GM18858 (cell line): ENCODE results near the gene CPSF4.

ENCODE experiments used
- ATAC-seq: cut with Tn5 transposase; IDR thresholded peaks from one replicate; pipeline ENCODE4 v1.9.1; 2021; ENCODE audit not compliant: unreplicated experiment

Gene CPSF4

GRCh38 chr7:99447943-99448342 is 9.2 kb downstream of the CPSF4 start:
- no peak for ATAC-seq

- no peak for ATAC-seq
Observed at GRCh38 chr7:99448855-99449254, 10.1 kb downstream of the CPSF4 start.

GRCh38 chr7:99449326-99449725 is 10.6 kb downstream of the CPSF4 start:
- no peak for ATAC-seq

GRCh38 chr7:99451936-99452335 is 13.2 kb downstream of the CPSF4 start:
- ATAC-seq: no peak

DNA sequence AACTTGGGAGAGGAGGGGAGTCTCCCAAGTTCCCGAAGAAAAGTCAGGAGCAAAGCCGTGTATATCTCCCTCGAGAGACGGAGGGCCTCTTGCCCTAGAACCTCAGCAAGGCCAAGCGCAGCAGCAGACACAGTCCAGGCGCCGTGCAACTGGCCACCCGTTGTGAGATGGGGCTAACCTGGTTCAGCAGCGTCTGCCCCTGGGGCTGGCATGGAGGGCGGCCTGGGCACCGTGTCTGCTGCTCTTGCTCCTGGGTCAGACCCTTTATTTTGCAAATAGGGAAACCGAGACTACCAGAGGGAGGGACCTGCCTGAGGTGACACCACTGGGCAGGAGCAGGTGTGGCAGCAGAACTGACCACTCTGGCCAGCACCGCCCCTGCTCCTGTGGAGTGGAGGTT is 13.8 kb downstream of the CPSF4 start:
- no peak for ATAC-seq

DNA sequence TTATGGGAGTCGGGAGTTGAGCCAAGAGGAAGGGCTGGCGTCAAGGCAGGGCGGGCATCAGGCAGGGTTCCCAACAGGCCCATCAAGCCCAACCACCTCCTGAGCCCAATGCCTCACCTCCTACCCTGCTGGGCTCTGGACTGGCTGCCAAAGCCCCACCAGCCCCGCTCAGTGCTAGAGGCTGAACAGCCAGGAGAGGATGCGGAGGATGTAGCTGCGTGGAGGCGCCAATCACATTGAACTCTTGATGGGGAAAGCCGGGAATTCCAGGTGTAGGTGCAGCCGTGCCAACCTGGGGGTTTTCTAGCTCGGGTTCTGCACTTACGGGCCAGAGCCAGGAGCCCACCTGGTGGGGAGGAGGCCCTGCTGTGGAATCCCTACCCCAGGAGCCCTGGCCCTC is 14.4 kb downstream of the CPSF4 start:
- no peak for ATAC-seq

DNA sequence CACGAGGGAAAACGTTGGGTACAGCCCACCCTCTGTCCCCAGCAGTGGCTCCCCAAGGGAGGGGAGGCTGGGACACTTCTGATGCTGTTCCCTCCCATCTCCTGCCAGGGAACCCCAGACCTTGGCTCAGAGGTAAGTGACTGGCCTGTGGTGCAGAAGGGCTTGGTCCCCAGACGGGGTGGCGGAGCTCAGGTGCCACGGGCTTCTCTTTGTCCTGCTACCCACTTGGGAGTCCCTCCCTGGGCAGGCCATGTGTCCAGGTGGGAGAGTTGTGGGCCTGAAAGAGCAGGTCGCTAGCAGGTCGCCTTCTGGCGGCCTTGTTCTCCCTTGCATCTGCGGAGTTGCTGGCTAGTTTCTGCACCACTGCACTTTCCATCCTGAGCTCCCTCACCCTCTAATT is 17.1 kb downstream of the CPSF4 start:
- no peak for ATAC-seq

- ATAC-seq: no peak
Observed at GRCh38 chr7:99456288-99456687, 17.5 kb downstream of the CPSF4 start.

DNA sequence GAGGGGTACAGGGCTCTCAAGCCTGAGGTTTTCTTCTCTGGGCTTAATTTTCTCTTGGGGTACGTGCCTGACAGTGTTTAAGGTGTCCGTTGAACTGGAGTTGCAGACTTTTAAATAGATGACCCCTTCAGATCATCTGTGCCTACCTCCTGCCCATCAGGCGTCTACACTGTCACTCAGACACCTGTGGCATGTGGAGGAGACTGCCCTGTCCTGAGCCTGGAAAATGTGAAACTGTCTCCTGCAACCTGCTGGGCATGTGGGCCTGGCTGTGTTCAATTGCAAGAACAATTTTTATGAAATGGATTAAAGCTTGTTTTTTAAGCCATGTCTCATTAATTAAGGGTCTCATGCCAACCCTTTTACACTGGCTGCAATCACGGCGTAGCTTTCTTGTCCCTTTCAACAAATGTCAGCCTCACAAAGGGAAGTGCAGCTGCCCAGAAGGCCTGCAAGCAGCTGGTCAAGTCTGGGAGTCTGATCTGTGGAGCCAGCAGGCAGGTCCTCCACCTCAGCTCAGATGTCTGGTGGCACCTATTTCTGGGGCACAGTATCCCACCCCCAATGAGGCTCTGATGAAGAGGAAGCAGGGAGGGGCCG is 18.4 kb downstream of the CPSF4 start:
- ATAC-seq: no peak

DNA sequence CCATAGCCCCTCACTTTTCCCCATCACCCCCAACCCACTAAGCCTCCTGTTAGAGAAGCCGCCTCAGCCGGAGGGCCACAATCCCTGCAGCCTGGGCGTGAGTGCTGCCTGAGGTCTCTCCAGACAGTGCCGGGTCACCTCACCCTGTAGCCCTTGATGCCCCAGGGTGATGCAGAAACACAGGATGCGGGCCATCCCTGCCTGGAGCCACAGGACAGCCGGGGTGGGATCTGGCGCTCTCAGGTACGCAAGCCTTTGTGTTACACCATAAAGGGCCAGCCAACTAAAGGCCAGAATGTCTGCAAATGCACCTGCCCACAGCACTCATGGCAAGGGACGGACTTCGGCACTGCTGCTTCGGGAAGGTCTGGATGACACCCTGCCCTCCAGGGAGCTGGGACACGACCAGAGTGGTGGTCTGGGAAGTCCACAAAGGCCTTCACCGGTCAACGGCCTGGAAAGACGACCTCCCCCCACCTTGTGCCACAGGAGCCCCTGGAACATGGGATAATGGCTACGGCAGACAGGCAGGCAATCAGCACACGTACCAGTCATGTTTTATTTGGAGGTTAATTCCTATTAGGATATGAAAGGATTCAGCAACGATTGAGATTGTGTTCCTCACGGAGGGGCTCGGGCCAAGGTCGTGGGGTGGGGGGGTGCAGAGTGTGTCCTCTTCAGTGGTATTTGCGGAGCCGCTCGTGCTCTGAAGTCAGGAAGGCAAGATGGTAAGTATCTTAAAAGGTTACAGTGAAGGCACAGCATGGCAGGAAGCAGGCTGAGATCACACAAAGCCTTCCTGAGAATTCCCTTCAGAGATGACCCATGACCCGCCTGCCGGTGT is 19.1 kb downstream of the CPSF4 start:
- ATAC-seq: no peak

- ATAC-seq: no peak
Observed at GRCh38 chr7:99459087-99459486, 20.3 kb downstream of the CPSF4 start.

DNA sequence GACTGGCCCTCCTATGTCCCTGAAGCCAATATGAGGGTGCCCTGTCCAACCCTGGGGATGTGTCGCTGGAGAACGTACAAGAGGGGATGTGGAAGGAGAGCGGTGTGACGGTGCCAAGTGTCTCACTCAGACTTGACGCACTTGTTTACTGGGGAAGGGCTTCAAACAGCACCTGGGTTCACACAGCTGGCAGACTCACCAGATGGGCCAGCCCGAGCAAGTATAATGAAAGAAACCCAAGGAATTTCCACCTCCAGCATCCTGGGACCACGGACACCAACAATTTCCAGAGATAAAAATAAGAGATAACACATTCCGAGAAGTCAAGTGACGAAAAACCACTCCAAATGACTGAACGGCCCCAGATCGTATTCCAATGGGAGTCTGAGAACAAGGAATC is 21.9 kb downstream of the CPSF4 start:
- no peak for ATAC-seq

DNA sequence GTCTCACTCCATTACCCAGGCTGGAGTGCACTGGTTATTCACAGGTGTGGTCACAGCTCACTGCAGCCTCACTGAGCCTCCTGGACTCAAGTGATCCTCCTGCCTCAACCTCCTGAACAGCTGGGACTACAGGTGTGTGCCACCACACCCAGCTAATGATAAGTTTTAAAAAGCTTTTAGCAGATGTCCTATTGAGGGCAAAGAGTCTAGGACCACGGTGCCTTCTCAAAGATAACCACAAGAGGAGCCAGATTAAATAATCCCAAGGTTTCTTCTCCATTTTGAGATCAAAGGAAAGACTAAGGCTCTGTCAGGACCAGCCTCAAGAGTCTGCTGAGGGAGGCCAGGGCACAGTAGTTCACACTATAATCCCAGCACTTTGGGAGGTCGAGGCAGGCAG is 22.5 kb downstream of the CPSF4 start:
- ATAC-seq: no peak

DNA sequence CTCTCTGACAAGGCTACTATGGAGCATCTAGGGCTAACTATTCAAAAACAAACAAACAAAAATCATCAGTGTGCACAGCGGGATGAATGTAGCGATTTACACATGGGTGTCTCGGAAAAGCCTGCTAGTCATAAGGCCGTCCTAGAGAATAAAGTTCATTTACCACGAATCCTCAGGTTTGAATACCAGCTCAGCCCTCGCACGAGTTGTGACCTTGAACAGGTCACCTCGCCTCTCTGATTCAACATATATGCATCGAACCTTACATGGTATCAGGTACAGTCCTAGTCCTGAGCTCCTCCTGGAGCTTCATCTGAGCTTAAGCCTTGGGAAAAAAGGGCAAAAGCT is 26.7 kb downstream of the CPSF4 start:
- peak; percentile 4 for ATAC-seq

GRCh38 chr7:99468336-99468918 is 29.7 kb downstream of the CPSF4 start:
- ATAC-seq: no peak

DNA sequence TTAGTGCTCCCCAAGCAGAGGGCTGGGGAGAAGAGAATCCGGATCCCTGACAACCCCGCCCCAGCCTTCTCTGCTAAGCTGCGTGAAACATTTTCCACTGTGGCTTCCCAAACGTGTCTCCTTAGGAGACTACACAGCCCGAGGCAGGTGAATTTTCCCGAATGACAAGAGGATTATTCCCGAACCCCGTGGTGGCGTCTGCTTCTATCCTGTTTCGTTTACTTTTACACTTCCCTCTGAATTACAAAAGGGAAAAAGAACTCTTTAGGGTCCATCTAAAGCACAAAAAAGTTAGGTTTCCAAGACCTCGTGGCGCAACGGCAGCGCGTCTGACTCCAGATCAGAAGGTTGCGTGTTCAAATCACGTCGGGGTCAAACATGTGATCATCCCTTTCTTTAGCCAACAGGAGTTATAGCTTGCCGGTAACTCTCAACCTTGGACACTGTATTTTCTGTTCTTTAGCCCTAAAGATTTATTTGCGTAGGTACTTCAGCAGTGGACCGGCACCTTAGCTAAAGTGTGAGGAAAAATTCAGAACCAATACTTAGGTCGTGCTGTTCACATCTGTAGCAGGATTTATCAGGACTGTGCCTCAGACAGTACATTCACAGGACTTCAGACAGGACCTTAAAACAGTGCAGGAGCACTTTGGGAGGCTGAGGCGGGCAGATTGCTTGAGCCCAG is 30.8 kb downstream of the CPSF4 start:
- ATAC-seq: no peak

- ATAC-seq: peak; percentile 78
Observed at GRCh38 chr7:99472561-99473314, 34.0 kb downstream of the CPSF4 start, which contains the start of gene ZNF789. ZNF789 (plus strand) TSS chr7:99472890; CDS start chr7:99476457, 3,567 bp downstream.

GRCh38 chr7:99473315-99473596 is 34.5 kb downstream of the CPSF4 start:
- ATAC-seq: no peak

- ATAC-seq: no peak
Observed at GRCh38 chr7:99476107-99476506, 37.4 kb downstream of the CPSF4 start.

GRCh38 chr7:99478464-99479440 is 40.0 kb downstream of the CPSF4 start:
- no peak for ATAC-seq
